ENCODE results near the gene EZR. TPM values are rescaled to one million over a fixed set of nuclear protein-coding genes. Genes with fewer than 3 reads are reported as not detected.

The EZR gene
- total and polyA plus RNA-seq, 10 of the 15 experiments (the other 5 are each of a cell fraction or from before 2014, with no cell fraction given): 79.1 to 282 (median 161) TPM

GRCh38 chr6:158817728-158818580, 1.2 kb downstream of the EZR start (continued):
- TF ChIP-seq ZNF622 (IDR thresholded peaks at IDR 0.05): no peak
- TF ChIP-seq ZNF592 (IDR thresholded peaks at IDR 0.05): no peak
- TF ChIP-seq SREBF1 (IDR thresholded peaks at IDR 0.05; ENCODE audit: low read length): no peak
- TF ChIP-seq USF1 (IDR thresholded peaks at IDR 0.05; ENCODE audit: borderline replicate concordance, extremely low read length, insufficient read depth, low read depth, low read length): no peak
- no peak for TF ChIP-seq BCL11A (IDR thresholded peaks at IDR 0.05; ENCODE audit: low read depth, low read length)
- TF ChIP-seq ZNF217 (IDR thresholded peaks at IDR 0.05): no peak
- TF ChIP-seq TBL1XR1 (IDR thresholded peaks at IDR 0.05; ENCODE audit: low read depth, low read length): no peak
- peak; percentile 14 for TF ChIP-seq PBX3 (IDR thresholded peaks at IDR 0.05; ENCODE audit: insufficient replicate concordance, low read depth, low read length)
- no peak for TF ChIP-seq CEBPB (IDR thresholded peaks at IDR 0.05; ENCODE audit: borderline replicate concordance in 1 of 2, low read depth in 2 of 2, low read length in 2 of 2)
- no peak for TF ChIP-seq RCOR1 (conservative IDR thresholded peaks at IDR 0.05; ENCODE audit: low read depth, low read length)
- peak; percentile 84; the same call in 1 of the 2 replicates for TF ChIP-seq TAF1 (IDR thresholded peaks at IDR 0.05; ENCODE audit: borderline replicate concordance, low read depth, low read length)
- TF ChIP-seq SUPT20H (IDR thresholded peaks at IDR 0.05; ENCODE audit: borderline replicate concordance, control insufficient read depth, low read depth, low read length): no peak
- TF ChIP-seq CBFB (IDR thresholded peaks at IDR 0.05; ENCODE audit: low read depth): 0 out of 2 replicates have a peak, but pooled peaks have one; percentile 31
- TF ChIP-seq ZNF687 (IDR thresholded peaks at IDR 0.05): peak; percentile 81; the same call in 1 of the 2 replicates
- TF ChIP-seq NFYB (IDR thresholded peaks at IDR 0.05; ENCODE audit: insufficient read depth, low read depth, low read length): no peak
- TF ChIP-seq STAT1 (conservative IDR thresholded peaks at IDR 0.05): no peak
- no peak for TF ChIP-seq SPI1 (IDR thresholded peaks at IDR 0.05; ENCODE audit: borderline replicate concordance, insufficient read depth, low read depth, low read length)
